Stomach smooth muscle (tissue), 2 donors: ENCODE measurements around the gene ZNF618.

ENCODE experiments used
- H3K27ac ChIP-seq: one replicate; pipeline ENCODE4 v1.7.0; 2013; ENCODE audit warnings: mild to moderate bottlenecking, low read length, inconsistent platforms
- H3K27me3 ChIP-seq, 2 donors: one replicate each; pipeline ENCODE4 v1.7.0; 2013; ENCODE audit warnings: low read length in 2 of 2; ENCODE audit not compliant: insufficient read depth in 2 of 2, control insufficient read depth in 1 of 2
- H3K36me3 ChIP-seq, 2 donors: one replicate each; pipeline ENCODE4 v1.7.0; 2013; ENCODE audit warnings: low read length in 2 of 2; ENCODE audit not compliant: control insufficient read depth in 2 of 2, insufficient read depth in 2 of 2
- H3K4me1 ChIP-seq: one replicate; pipeline ENCODE4 v1.7.0; 2013; ENCODE audit warnings: low read length; ENCODE audit not compliant: control insufficient read depth, insufficient read depth
- H3K4me3 ChIP-seq, 2 donors: one replicate each; pipeline ENCODE4 v1.7.0; 2013; ENCODE audit warnings: low read length in 2 of 2
- H3K9ac ChIP-seq, 2 donors: one replicate each; pipeline ENCODE4 v1.7.0; 2013; ENCODE audit warnings: low read length in 2 of 2, mild to moderate bottlenecking in 1 of 2
- H3K9me3 ChIP-seq, 2 donors: one replicate each; pipeline ENCODE4 v1.7.0; 2013; ENCODE audit warnings: low read length in 2 of 2; ENCODE audit not compliant: control insufficient read depth in 2 of 2
- donor health status: healthy.
- donor health status: Pancreatic carcinoma.

The ZNF618 gene

GRCh38 chr9:114054191-114054690, 178.1 kb downstream of the ZNF618 start:
- peaks cover 0 to 3% of the 10 kb centered on the region in 2 donors for H3K36me3 ChIP-seq
- H3K9me3 ChIP-seq = no peaks in the 10 kb centered on the region
- H3K27me3 ChIP-seq = no peaks in the 10 kb centered on the region
- H3K9ac ChIP-seq = no peak overlapping the region
- no peak overlapping the region for H3K4me3 ChIP-seq
- H3K27ac ChIP-seq = no peak overlapping the region
- no peaks in the 10 kb centered on the region for H3K4me1 ChIP-seq

GRCh38 chr9:114055061-114055460, 179.0 kb downstream of the ZNF618 start:
- Histone ChIP-seq H3K27ac (no peak overlapping the region), H3K4me1 (no peaks in the 10 kb centered on the region), H3K9ac (no peak overlapping the region), H3K36me3 (peaks cover 0 to 2% of the 10 kb centered on the region in 2 donors), H3K9me3 (no peaks in the 10 kb centered on the region), H3K27me3 (no peaks in the 10 kb centered on the region), H3K4me3 (no peak overlapping the region)

DNA sequence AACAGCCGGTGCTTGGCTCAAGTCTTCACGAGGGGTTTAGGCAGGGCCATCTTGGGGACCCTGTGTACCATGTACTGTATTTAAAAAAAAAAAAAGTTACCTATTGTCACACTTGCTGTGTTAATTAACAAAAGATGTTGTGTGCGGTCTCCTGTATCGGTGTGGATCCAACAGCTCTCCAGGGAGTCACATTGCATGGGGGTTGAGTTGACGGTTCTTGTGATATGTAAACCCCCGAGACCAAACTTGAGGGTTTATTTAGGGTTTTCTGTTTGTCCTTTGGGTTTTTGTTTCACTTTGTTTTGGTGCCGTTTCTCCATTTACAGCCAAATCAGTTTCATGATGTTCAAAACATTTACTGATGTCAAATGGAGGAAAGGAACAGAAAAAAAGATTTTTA, 179.8 kb downstream of the ZNF618 start:
- H3K9me3 ChIP-seq = no peaks in the 10 kb centered on the region
- no peak overlapping the region for H3K27ac ChIP-seq
- H3K27me3 ChIP-seq = no peaks in the 10 kb centered on the region
- H3K36me3 ChIP-seq = peaks cover 0 to 2% of the 10 kb centered on the region in 2 donors
- H3K9ac ChIP-seq = no peak overlapping the region
- H3K4me1 ChIP-seq = no peaks in the 10 kb centered on the region
- no peak overlapping the region for H3K4me3 ChIP-seq

GRCh38 chr9:114056527-114056926, 180.4 kb downstream of the ZNF618 start:
- H3K9ac ChIP-seq = no peak overlapping the region

DNA sequence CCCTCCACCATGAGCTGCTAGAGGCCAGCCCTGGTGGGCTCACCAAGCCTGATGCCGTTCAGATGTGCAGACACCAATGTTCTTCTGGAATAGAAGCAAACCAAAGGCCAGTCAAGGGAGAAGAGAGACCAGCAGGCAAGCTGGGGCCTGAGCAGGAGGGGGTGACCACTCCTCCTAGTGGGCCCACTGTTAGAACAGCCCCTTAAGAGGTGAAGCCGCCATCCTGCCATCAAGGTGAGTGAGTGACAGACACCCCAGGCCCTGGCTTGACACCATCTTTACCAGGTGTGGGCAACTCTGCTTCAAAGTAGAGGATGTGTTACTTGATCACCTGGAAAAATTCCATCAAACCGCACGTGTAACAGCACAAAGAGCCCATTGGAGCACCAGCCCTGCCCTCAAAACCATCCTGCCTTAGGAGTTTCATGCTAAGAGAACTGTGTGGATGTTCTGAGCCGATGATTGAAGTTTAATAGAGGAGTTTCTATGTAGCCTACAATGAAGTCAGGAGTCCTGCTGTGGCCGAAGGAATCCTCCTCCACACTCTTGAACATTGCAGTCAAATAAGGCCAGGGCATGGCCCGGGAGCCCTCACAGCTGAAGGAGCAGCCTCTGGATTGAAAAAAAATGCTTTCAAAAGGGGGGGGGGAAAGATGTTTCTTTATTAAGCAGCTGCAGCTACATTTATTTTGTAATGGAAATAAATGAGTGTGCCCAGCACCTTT, 181.2 kb downstream of the ZNF618 start:
- Histone ChIP-seq H3K9ac (no peak overlapping the region), H3K4me1 (no peaks in the 10 kb centered on the region), H3K36me3 (no peaks in the 10 kb centered on the region), H3K27ac (no peak overlapping the region), H3K27me3 (peaks cover 0 to 3% of the 10 kb centered on the region in 2 donors), H3K9me3 (no peaks in the 10 kb centered on the region), H3K4me3 (no peak overlapping the region)

More at GRCh38 chr9:114056527-114056926, 180.4 kb downstream of the ZNF618 start:
- no peak overlapping the region for H3K4me3 ChIP-seq
- no peaks in the 10 kb centered on the region for H3K4me1 ChIP-seq
- H3K27me3 ChIP-seq = no peaks in the 10 kb centered on the region
- peaks cover 0 to 2% of the 10 kb centered on the region in 2 donors for H3K36me3 ChIP-seq
- no peak overlapping the region for H3K27ac ChIP-seq
- no peaks in the 10 kb centered on the region for H3K9me3 ChIP-seq

GRCh38 chr9:114058688-114059046, 182.6 kb downstream of the ZNF618 start:
- Histone ChIP-seq H3K4me1 (no peaks in the 10 kb centered on the region), H3K27me3 (peaks cover 0 to 3% of the 10 kb centered on the region in 2 donors), H3K9me3 (no peaks in the 10 kb centered on the region), H3K9ac (no peak overlapping the region), H3K27ac (no peak overlapping the region), H3K4me3 (no peak overlapping the region), H3K36me3 (no peaks in the 10 kb centered on the region)

DNA sequence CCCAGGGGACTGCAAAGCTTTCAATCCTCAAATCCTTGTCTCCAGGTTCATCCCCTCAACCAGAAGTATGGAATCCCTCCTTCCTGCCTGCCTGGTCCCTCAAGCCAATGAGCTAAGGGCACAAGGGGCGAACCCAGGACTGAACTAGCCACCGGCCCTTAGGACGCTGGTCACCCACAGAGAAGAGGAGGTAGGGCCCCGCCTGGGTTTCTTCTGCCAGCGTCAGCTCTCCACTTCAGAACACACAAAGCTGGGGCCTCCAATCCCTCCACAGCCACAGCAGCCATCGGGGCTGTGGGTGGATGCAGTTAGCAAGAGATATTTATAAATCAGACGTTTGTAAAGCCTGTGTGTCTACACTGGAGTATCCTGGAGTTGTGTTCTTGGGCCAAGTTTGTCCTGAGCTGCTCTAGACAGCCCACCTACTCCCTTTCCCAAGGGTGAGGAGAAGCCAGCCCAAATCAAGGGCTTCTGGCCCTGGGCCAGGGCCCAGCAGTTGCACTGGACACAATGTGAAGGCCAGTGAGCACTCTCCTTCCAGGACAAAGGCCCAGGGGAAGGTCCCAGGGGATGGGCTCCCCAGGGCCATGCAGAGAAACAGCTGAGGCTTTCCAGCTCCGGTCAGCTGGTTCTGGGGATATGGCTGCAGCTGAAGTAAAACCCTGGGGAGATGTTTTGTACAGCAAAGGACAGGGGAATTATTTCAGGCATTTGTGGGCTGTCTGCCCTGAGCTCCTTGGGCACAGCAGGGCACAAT, 183.1 kb downstream of the ZNF618 start:
- Histone ChIP-seq H3K4me1 (no peaks in the 10 kb centered on the region), H3K9me3 (no peaks in the 10 kb centered on the region), H3K27ac (no peak overlapping the region), H3K4me3 (no peak overlapping the region), H3K27me3 (peaks cover 0 to 3% of the 10 kb centered on the region in 2 donors), H3K36me3 (no peaks in the 10 kb centered on the region), H3K9ac (no peak overlapping the region)

DNA sequence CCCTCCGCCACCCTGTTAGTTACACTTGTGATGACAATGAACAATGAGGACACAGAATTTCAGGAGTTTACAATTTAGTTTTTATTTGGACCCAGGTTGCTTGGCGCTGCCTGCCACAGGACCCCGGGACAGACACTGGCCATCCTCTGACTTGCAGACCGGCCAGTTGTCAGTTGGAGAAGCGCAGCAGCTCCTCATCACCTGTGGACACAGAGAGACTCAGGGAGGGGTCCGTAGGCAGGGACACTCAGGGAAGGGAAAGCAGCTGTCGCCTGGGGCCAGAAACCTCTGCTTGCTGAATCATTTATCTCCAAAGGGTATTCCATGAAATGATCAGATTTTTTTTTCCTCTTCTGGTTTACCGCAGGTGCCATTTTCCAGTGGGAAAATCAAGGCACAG, 184.0 kb downstream of the ZNF618 start:
- no peak overlapping the region for H3K9ac ChIP-seq
- no peaks in the 10 kb centered on the region for H3K4me1 ChIP-seq
- no peaks in the 10 kb centered on the region for H3K36me3 ChIP-seq
- H3K4me3 ChIP-seq = no peak overlapping the region
- H3K27ac ChIP-seq = no peak overlapping the region
- H3K27me3 ChIP-seq = peaks cover 0 to 3% of the 10 kb centered on the region in 2 donors
- H3K9me3 ChIP-seq = no peaks in the 10 kb centered on the region

- H3K27ac ChIP-seq = no peak overlapping the region
These were observed 184.6 kb downstream of the ZNF618 start for GRCh38 chr9:114060711-114061110.

DNA sequence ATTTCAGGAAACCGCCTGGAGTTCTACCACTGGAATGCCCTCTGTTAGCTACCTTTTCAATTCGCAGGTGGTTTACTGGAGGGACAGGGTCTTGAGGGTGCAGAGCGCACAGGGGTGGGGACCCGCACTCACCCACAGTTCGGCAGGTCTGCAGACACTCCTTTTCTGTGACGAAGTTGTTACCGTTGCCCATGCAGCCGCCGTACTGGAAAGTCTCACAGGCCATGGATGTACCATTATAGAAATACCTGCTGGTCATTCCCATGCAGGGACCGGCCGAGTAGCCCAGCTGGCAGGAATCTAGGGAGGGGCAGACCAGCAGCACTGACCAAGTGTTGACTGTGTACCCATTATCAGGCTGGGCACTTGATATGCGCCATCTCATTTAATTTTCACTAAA, 185.2 kb downstream of the ZNF618 start:
- H3K36me3 ChIP-seq = no peaks in the 10 kb centered on the region

More at GRCh38 chr9:114060711-114061110, 184.6 kb downstream of the ZNF618 start:
- Histone ChIP-seq H3K4me1 (no peaks in the 10 kb centered on the region), H3K9ac (no peak overlapping the region), H3K4me3 (no peak overlapping the region), H3K36me3 (no peaks in the 10 kb centered on the region), H3K27me3 (peaks cover 0 to 3% of the 10 kb centered on the region in 2 donors), H3K9me3 (no peaks in the 10 kb centered on the region)

More for the DNA sequence above, 185.2 kb downstream of the ZNF618 start:
- no peaks in the 10 kb centered on the region for H3K9me3 ChIP-seq
- H3K27ac ChIP-seq = no peak overlapping the region
- no peaks in the 10 kb centered on the region for H3K4me1 ChIP-seq
- peaks cover 0 to 3% of the 10 kb centered on the region in 2 donors for H3K27me3 ChIP-seq
- no peak overlapping the region for H3K4me3 ChIP-seq
- no peak overlapping the region for H3K9ac ChIP-seq
